HG02852 (cell line): Measurements from ENCODE around the gene CAMKMT.
A peak's percentile ranks its signal among the peaks of the same experiment; 100 is the strongest.
"Not testable (repeated sequence)": the region's sequence is repeated elsewhere in the genome, so short reads cannot be mapped to it uniquely, and the experiment has no call there.

Experiments used
- ATAC-seq: cut with Tn5 transposase; IDR thresholded peaks from one replicate; pipeline ENCODE4 v1.9.1; 2021; ENCODE audit warnings: mild to moderate bottlenecking, moderate library complexity; ENCODE audit not compliant: unreplicated experiment

CAMKMT gene

GRCh38 chr2:44579837-44580230 is 218.1 kb downstream of the CAMKMT start:
- ATAC-seq, result no peak

- ATAC-seq, result no peak
Measured at GRCh38 chr2:44580875-44581515, 219.2 kb downstream of the CAMKMT start.

GRCh38 chr2:44582363-44583008 is 220.7 kb downstream of the CAMKMT start:
- no peak for ATAC-seq

- ATAC-seq, result not testable (repeated sequence)
Measured at GRCh38 chr2:44595615-44596014, 233.9 kb downstream of the CAMKMT start.

GRCh38 chr2:44596537-44597320 is 235.0 kb downstream of the CAMKMT start:
- no peak for ATAC-seq

GRCh38 chr2:44598330-44599119 is 236.8 kb downstream of the CAMKMT start:
- no peak for ATAC-seq

GRCh38 chr2:44599130-44599529 is 237.4 kb downstream of the CAMKMT start:
- no peak for ATAC-seq

GRCh38 chr2:44602446-44602845 is 240.7 kb downstream of the CAMKMT start:
- ATAC-seq, result no peak

- no peak for ATAC-seq
Measured at GRCh38 chr2:44605511-44605910, 243.8 kb downstream of the CAMKMT start.

- no peak for ATAC-seq
Measured at GRCh38 chr2:44612276-44612675, 250.5 kb downstream of the CAMKMT start.

- ATAC-seq, result no peak
Measured at GRCh38 chr2:44614940-44615339, 253.2 kb downstream of the CAMKMT start.

GRCh38 chr2:44615950-44616518 is 254.3 kb downstream of the CAMKMT start:
- ATAC-seq, result no peak

- ATAC-seq, result peak; percentile 88
Measured at GRCh38 chr2:44616667-44617155, 255.0 kb downstream of the CAMKMT start.

- no peak for ATAC-seq
Measured at GRCh38 chr2:44618251-44619023, 256.7 kb downstream of the CAMKMT start.

- no peak for ATAC-seq
Measured at GRCh38 chr2:44620189-44620990, 258.6 kb downstream of the CAMKMT start.

- ATAC-seq, result no peak
Measured at GRCh38 chr2:44623622-44624351, 262.0 kb downstream of the CAMKMT start.

- ATAC-seq, result no peak
Measured at GRCh38 chr2:44628297-44628696, 266.6 kb downstream of the CAMKMT start.

GRCh38 chr2:44632931-44633689 is 271.4 kb downstream of the CAMKMT start:
- no peak for ATAC-seq
